GM21390 (cell line): ENCODE measurements around the gene ULK4.

ENCODE experiments used
- ATAC-seq: cut with Tn5 transposase; IDR thresholded peaks from one replicate; pipeline ENCODE4 v1.9.1; 2021; ENCODE audit not compliant: unreplicated experiment

The ULK4 gene

DNA sequence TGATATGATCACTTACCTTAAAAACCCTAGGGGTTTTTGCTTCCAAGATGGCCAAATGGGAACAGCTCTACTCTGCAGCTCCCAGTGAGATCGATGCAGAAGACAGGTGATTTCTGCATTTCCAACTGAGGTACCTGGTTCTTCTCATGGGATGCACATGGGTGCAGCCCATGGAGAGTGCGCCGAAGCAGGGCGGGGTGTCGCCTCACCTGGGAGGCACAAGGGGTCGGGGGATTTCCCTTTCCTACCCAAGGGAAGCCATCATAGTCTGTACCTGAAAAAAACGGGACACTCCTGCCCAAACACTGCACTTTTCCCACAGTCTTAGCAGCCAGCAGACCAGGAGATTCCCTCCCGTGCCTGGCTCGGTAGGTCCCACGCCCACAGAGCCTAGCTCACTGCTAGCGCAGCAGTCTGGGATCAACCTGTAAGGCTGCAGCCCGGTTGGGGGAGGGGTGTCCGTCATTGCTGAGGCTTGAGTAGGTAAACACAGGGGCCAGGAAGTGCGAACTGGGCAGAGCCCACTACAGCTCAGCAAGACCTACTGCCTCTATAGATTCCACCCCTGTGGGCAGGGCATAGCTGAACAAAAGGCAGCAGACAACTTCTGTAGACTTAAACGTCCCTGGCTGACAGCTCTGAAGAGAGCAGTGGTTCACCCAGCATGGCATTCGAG is 684.0 kb downstream of the ULK4 start:
- no peak for ATAC-seq

DNA sequence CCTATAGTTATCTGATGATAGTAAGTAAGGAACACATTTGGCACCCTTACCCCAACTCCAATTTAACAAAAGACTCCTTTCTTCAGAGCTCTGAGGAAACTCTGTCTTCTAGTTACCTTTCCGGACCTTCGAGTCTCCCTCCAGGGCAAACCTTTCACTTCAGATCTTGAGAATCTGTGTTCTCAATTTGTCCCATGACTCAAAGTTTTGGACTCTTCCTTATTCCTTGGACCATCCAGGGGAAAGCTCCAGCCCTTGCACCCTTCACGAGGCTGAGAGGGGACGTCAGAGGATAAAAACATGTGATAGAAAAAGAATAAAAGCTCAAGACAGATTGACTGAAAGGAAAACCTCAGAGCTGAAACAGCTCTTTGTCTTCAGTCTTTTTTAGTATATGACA is 685.7 kb downstream of the ULK4 start:
- no peak for ATAC-seq

DNA sequence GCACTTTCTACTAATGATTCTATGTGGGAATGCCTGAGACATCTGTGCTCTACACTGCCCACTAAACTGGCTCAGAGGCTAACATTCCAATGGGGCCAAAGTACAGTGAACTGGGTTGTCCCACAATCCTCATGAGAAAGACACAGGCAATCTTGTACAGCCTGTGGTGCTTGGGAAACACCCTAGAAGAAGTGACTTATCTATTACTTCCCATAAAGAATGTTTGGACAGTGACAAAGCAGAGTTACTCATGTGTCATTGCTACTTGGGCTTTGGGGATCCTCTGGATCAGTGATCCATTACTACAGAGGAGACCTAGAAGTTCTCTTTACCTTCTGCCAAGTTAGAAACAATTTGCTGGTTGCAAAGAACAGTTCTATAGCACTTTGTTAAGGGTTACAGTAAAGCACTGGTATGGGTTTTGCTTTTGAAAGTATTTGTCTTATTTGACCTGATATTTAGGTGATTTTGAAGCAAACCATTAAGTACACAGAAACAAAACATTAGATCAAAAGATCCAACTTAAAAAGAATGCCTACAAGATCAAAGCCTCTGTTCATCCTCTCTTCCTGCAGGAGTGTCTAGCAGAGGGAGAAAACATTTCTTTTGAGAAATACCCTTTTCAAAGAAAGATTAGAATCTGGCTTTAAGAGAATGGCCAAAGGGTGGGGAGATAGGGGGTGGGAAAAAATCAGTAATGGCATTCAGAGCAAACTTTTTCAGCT is 686.8 kb downstream of the ULK4 start:
- ATAC-seq, result no peak

DNA sequence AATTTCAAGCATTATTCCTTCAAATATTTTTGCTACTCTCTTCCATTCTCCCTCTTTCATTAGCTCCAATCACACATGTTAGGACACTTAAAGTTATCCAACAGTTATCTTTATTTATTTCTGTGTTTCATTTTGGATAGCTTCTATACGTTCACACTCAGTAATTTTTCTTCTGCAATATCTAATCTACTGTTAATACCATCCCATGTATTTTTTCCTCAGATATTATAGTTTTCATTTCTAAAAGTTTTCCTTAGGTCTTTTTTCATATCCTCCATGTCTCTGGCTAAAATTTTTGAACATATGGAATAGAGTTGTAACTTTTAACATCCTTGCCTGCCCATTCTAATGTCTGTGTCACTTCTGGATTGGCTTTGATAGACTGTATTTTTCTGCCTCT is 689.2 kb downstream of the ULK4 start:
- ATAC-seq, result no peak

DNA sequence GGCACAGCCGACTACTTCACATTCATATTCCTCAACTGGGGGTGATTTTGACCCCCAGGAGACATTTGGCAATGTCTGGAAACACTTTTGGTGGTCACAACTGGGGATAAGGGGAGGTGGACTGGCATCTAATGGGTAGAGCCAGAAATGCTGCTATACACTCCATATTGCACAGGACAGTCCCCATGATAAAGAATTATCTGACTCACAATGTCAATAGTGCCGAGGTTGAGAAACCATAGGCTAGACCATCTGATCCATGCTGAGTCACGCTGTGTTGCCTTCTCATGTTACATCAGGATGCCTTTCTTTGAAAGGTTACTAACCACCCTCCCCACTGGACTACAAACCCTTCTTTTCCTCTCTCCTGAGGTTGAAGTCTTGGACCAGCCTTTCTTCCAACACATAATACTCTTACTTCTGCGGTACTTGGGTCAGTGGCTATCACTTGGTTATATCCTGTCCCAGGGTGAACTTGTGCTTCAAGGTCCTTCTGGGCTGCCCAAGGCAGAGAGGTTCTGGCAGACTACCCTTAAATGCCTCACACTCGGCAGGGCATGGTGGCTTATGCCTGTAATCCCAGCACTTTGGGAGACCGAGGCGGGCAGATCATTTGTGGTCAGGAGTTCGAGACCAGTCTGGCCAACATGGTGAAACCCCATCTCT is 693.8 kb downstream of the ULK4 start:
- no peak for ATAC-seq

DNA sequence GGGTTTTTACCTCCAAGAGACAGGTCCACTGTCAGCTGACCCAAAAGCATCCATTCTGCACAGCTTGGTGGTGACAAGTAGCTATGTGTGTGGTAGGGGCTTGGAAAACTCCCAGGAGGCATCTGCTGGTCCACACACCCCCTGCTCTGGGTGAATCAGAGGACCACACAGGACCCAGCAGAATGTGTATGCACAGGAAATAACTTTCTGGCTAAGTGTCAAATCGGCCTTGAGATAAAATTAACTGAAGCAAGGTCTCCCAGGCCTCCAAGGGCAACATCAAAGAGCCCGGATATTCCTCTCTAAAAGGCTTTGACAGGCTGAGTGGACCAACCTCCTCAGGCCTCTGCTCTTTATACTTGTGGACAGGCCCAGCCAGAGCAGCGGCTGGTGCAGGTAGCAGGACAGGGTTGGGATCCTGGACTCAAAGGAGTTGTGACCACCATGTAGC is 696.1 kb downstream of the ULK4 start:
- no peak for ATAC-seq

DNA sequence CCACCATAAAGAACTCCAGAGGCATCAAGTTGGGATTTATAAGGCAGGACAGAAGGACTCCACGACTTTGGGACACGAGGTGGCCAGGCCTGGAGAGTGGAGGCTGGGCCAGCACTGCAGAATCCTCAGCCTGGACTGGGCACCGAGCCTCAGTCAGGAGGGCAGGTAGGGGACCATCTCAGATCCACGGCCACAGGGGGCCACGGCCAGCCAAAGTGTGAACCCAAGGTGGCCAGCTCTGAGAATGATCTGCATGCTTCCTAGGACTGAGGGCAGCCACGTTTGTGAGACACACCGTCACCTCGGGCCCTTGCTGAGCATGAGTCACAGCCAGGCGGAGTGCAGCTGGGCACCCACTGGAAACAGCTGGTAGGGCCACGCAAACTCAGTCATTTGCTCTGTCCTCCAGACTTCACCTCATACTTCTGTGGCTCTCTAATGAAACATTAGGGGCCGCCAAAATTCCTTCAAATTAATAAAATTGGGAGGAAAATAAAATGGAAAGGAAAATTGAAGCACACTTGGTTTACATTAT is 696.8 kb downstream of the ULK4 start:
- ATAC-seq, result no peak

DNA sequence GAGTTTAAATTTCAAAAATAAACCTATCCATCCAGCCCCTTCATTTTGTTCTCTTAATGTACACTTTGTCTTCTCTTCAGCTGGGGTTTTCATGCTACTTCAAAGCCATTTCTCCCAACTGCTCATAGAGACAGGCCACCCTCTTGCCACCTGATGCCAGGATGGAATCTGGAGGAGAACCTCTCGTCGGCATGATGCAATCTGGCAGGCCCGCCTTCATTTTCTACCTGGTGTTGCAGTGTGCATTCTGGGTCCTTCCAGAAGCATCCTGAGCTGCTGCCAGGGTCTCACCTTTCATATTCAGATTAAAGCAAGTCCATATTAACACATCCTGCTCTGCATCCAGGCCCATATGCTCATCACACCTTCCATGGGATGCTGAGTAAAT is 701.8 kb downstream of the ULK4 start:
- ATAC-seq, result no peak

DNA sequence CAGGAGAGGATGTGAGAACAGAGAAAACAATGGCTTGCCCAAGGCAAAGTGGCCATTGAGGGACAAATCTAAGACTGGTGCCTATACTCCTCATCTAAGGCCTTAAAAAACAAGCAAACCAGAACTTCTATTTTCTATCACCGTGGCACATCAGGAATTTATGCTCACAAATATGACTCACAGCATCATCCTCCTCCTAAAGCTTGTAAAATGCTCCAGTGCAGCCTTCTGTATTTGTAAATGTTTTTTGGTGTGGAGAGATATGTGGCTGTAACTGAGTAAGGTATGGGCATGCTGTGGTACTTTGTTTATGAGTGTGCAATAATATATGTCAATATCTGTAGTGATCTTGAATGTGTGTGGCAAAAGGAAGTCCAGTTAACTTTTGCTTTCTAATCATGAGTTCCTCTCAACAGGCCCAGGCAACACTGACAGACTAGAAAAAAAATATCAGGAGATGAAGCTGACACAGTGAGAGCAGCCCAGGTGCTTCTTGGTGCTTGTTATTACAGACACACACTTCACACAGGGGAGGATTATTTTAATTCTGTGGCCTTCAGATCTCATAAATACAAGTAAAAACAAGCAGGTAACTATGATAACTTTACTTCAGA is 702.3 kb downstream of the ULK4 start:
- ATAC-seq, result no peak

DNA sequence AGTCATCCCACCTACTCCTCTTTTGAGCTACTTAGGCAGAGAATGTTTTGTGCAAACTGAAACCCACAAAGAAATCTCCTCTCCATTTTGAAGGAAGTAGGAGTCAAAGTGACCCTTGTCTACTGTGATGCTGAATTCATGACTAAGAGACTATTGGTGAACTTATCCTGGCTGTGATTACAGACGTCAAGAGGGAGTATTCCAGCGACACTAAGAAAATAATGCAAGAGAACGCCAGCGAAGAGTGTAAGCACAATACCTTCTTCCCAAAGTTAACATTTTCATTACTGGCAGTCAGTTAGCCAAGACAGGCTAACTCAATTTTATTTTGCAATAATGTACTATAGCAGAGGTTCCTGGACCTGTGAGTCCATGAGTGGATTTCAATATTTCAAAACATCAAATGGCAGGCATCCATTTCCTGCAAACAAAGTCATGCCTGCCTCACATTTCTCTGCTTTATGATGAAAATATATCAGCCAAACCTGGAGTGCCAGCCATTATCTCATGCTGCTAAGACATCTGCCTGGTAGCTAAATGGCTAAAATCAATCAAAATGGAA is 703.6 kb downstream of the ULK4 start:
- no peak for ATAC-seq

DNA sequence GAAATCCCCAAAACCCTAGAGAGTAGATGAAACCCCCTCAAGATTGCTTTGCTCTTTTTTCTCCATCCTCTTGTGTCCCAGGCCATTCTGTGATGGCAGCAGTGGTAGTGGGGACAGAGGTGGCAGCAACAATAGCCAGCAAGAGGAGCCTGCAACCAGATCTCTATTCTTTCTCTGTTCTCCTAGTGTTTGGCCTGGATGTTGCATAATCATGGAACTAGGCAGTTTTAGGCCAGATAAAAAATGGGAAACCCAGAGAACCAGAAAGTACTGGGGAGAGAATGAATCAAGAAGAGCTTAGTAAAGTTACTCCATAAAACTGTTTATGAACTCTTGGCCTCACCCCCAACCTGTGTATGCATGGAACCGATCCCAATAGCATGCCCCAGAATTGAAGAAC is 710.3 kb downstream of the ULK4 start:
- ATAC-seq, result no peak

DNA sequence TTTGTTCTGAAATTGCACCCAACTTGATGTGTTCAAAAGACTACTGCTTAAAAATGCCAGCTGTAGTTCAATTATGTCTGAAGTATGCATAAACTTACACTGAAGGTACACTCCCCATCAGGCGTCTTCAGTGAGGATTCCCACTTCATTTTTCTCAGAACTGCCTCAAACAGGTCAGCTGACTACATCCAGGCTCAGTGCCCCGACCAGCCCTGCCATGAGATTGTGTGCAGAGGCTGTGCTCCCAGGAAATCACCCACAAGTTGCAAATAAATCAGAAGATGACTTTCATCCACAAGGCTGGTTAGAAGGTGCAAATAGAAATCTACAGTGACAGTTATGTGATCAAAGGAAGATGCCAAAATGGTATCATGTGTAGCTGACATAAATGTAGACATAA is 711.1 kb downstream of the ULK4 start:
- ATAC-seq, result no peak

DNA sequence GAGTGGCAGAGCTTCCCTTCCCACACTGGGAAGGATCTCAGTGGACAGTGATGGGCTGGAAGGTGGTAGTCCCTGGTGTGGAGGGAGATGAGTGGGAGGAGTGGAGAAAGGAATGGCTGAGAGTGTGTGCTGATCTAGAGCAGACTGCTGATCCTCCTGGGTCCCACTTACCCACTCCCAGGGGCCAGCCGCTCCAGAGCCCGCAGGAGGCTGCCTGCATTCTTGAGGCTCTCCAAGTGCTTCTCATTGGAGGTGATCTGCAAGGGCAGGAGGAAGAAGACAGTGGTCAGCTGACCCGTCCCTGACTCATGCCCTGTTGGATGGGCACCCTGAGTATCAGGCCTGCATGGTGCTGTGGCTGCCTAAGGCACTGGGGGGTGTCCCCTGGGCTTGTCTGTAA is 712.6 kb downstream of the ULK4 start:
- no peak for ATAC-seq

DNA sequence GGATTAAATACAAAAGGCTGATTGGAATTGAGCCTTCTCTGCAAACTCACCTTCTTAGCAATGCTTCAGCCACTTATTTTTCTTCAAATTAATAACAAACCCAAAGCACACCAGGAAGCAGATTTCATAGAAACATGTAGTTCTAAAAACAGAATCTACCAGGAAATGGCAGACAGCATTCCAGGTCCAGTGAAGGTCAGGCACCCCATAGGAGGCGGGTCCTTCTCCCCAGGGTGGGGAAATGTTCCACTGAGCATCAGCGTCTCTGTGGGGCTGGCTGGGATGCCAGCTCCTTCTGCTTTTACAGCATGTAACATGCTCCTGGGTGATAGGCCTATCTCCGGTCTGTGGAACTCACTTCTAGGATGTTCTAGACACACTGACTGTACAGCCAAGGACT is 713.4 kb downstream of the ULK4 start:
- ATAC-seq, result no peak

DNA sequence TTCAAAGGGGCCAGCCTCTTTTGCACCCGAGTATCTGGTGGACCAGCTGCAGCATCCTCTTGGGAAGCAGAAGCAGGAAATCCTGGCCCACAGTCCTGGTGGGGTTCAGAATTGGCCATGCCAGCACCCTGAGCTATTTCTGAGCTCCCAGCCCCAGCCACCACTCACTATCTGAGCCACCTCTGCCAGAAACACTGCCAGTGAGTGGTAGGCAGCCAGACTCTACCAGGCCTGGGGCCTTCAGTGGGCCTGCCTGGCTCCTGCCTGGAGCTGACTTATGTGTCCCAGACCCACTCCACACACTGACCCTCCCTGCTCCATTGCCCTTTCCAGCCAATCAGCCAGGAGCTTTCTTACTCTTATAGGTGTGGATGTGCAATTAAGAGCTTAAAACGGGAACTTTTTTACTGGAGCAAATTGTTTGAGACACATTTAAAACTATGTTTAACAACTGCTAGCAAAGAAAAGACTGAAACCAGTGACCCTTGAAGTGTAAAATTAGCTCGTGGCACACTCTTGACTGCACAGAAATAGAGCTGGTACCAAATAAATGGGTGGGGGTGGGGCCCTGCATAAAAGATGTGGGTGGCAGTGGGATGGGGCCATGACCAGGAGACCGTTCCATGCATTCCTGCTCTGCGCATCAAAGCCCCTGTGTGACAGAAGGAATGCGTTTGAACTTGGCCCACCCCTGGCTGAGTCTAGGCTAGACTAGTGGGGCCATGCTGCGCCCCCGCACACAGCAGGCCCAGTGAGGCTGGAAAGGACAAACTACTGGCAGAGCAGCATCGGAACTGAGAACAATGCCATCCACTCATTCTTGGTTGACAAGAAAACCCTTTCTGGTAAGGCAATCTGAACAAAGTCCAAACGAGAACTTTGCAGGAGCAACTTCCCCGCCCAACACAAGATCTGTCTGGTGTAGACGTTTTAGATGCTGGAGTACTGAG is 714.6 kb downstream of the ULK4 start:
- no peak for ATAC-seq

DNA sequence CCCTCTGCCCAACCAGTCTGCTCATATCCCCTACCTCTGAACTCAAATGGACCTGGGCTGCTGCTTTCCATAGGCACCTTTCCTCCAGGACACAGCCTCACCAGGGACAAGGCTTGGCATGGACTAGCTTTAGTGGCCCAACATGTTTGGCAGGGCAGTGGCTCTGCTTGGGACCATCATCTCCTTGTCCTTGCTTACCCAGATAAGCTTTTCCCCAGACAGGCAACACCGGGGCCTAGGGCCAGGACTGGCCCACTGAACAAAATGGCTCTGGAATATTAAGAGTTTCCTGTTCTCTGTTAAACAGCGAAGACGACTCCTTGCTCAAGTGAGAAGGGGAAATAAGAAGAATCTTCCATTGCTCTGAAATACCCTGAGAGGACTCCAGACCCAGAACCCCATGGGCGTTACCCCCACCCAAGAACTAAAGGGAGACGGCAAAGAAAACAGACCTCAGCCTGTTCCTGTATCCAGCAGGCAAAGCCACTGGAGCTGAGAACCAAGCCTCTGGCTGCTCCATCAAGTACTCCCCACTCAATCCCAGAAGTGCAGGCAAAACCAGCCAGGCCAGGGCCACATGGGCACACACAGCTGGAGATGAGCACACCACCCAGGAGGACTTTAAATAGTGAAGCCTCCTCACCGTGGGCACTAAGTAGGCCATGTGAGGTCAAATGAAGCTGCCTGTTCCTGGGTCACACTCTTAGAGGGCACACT is 717.1 kb downstream of the ULK4 start:
- no peak for ATAC-seq

DNA sequence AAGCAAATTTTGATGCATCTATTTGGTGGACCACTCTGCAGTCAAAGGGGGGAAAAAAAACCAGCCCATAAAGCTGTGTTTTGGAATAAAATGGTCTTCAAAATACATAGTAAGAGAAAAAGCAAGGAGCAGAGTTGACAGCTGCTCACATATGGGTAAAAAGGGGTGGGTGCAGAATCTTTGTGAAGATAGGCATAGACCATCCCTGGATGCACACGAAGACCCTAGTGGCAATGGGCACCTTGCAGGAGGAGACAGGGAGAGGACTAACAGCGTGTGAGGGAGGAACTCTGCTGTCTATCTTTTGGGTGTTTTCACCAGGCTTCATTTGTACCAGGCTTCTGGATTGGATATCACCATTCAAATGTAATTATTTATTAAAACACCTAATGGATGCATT is 718.7 kb downstream of the ULK4 start:
- ATAC-seq, result no peak

DNA sequence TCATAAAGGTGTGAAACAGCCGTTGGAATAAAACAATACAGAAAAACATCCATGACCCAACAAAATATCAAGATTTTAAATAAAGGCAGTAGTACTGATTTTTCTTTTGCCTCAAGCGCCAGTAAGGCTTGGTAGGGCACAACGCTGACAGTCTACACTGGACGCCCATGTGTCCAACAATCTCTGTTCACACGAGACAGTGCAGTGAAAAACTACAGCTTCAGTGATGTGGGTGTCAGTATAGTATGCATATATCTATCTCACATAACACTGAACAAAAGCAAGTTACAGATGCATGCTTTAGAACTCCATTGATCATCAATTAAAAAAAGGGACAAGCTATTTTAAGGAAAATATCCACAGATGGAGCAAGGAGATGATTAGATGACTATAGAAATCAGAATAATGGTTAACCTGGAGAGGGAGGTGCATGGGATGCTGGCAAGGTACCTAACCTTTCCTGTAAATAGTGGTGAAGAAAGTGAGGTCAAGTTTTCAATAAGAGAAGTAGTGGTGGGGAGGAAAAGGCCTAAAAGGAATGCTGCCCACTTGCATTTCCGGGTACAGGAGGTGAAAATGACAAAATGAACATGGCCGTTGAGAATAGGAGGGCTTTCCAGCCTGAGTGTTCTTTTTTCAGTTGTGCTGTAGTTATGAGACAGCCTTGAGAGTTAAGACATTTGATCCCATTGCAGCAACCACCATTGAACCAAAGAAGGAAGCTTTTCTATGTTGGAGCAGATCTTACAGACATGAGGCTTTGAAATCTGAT is 719.9 kb downstream of the ULK4 start:
- no peak for ATAC-seq

DNA sequence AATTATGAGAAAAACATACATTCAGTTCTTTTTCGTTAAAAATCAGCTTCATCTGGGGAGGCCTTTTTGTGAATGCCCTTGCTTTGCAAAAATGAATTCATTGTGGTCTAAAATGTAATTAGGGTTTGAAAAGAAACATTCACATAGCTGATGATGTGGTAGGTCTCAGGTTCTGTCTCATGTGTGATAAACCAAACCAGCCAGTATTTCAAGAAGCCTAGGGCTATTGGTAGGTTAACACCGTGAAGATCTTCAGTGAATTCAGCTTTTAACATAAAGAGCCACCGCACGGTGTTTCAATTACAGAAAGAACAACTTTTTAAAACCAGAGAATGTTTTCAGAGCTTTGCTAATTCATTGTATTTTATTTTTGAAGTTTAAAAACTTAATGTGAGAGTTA is 720.7 kb downstream of the ULK4 start:
- no peak for ATAC-seq
